NOMO-1 treated with dmso at 0.1 percent for 144 hours (cell line): ENCODE data around the gene PIK3C2A.
"Not testable (repeated sequence)": the region's sequence is repeated elsewhere in the genome, so short reads cannot be mapped to it uniquely, and the experiment has no call there.

Experiments
- DNase-seq: peaks from one replicate; lab custom pipeline; 2025; ENCODE audit not compliant: unreplicated experiment; lab: John Stamatoyannopoulos, UW

The PIK3C2A gene

GRCh38 chr11:17207317-17208256, at the start of gene PIK3C2A:
PIK3C2A (minus strand) TSS chr11:17207986; CDS start chr11:17169741, 38,245 bp downstream.
- peak; percentile 88 for DNase-seq

GRCh38 chr11:17257196-17257595, 49.4 kb upstream of the PIK3C2A start:
- no peak for DNase-seq

GRCh38 chr11:17256512-17256911, 48.7 kb upstream of the PIK3C2A start:
- no peak for DNase-seq

- DNase-seq, result no peak
Observed at GRCh38 chr11:17252704-17253103, 44.9 kb upstream of the PIK3C2A start.

- DNase-seq, result no peak
Observed at GRCh38 chr11:17250561-17251350, 43.0 kb upstream of the PIK3C2A start.

GRCh38 chr11:17244046-17244445, 36.3 kb upstream of the PIK3C2A start:
- DNase-seq, result peak; percentile 22

- not testable (repeated sequence) for DNase-seq
Observed at GRCh38 chr11:17242954-17243353, 35.2 kb upstream of the PIK3C2A start.

GRCh38 chr11:17240780-17241179, 33.0 kb upstream of the PIK3C2A start:
- no peak for DNase-seq

- not testable (repeated sequence) for DNase-seq
Observed at GRCh38 chr11:17239927-17240326, 32.1 kb upstream of the PIK3C2A start.

GRCh38 chr11:17238377-17238776, 30.6 kb upstream of the PIK3C2A start:
- no peak for DNase-seq

- no peak for DNase-seq
Observed at GRCh38 chr11:17233101-17233500, 25.3 kb upstream of the PIK3C2A start.

GRCh38 chr11:17230867-17231851, 23.4 kb upstream of the PIK3C2A start:
- DNase-seq, result peak; percentile 68

- DNase-seq, result no peak
Observed at GRCh38 chr11:17229481-17230152, 21.8 kb upstream of the PIK3C2A start.

- not testable (repeated sequence) for DNase-seq
Observed at GRCh38 chr11:17228186-17228925, 20.6 kb upstream of the PIK3C2A start.

- no peak for DNase-seq
Observed at GRCh38 chr11:17224727-17225126, 16.9 kb upstream of the PIK3C2A start.

GRCh38 chr11:17221968-17222367, 14.2 kb upstream of the PIK3C2A start:
- DNase-seq, result peak; percentile 35

GRCh38 chr11:17219016-17219415, 11.2 kb upstream of the PIK3C2A start:
- no peak for DNase-seq

- no peak for DNase-seq
Observed at GRCh38 chr11:17218403-17218802, 10.6 kb upstream of the PIK3C2A start.

GRCh38 chr11:17217401-17217800, 9.6 kb upstream of the PIK3C2A start:
- no peak for DNase-seq
